Endothelial cell of umbilical vein (primary cell): ENCODE results near the gene PAPPA2. TPM values are rescaled to one million over a fixed set of nuclear protein-coding genes. Genes with fewer than 3 reads are reported as not detected.

Experiments used
- BruUV-seq: library from RNA; stranded (reverse); fragments of 400-500 nt; replicated peaks from 2 replicates; lab custom pipeline; 2021; lab: Mats Ljungman, UMichigan
- CTCF ChIA-PET: fragments of 300-600, 350-600 bp; sonication (Branson Sonifier 250); formaldehyde crosslinking; loops from one replicate; lab custom pipeline; 2021; ENCODE audit warnings: antibody characterized with exemption, inconsistent platforms; lab: Charles Lee
- POLR2A ChIA-PET: fragments of 300-600, 350-600 bp; sonication (Branson Sonifier 250); formaldehyde crosslinking; loops from one replicate; lab custom pipeline; 2021; ENCODE audit warnings: antibody characterized with exemption, inconsistent platforms; lab: Charles Lee
- DNase-seq: peaks from one replicate; pipeline ENCODE4 v3.0.0-alpha.2; 2011; ENCODE audit warnings: low read depth, low spot score
- FAIRE-seq: peaks from 2 replicates; lab custom pipeline; 2011; peaks lifted over from hg19 to GRCh38; lab: Jason Lieb, UNC
- H2AFZ ChIP-seq: 2 replicates; pipeline ENCODE4 v1.6.0; 2012; ENCODE audit warnings: low read depth, low read length, control low read depth, inconsistent platforms
- H3K27ac ChIP-seq: 2 replicates; pipeline ENCODE4 v1.5.1; 2011; ENCODE audit warnings: low read depth, mild to moderate bottlenecking, control low read depth, low read length, moderate library complexity; ENCODE audit not compliant: insufficient read depth
- H3K27me3 ChIP-seq, 2 experiments: 2 replicates each; pipeline versions ENCODE4 v1.6.0 to v1.6.1; 2011; ENCODE audit warnings: low read length in 2 of 2, mixed read lengths in 1 of 2; ENCODE audit not compliant: control insufficient read depth in 2 of 2, insufficient read depth in 2 of 2
- H3K36me3 ChIP-seq, 2 experiments: 2 replicates in 1 of 2; 3 replicates in 1 of 2; pipeline ENCODE4 v1.5.1; 2011; ENCODE audit warnings: low read length in 2 of 2, mild to moderate bottlenecking in 1 of 2, moderate library complexity in 1 of 2; ENCODE audit not compliant: control insufficient read depth in 2 of 2, insufficient read depth in 2 of 2; ENCODE audit errors: extremely low read depth in 1 of 2
- H3K4me1 ChIP-seq: 3 replicates; pipeline ENCODE4 v1.5.1; 2011; ENCODE audit warnings: mild to moderate bottlenecking, low read length; ENCODE audit not compliant: control insufficient read depth, insufficient read depth; ENCODE audit errors: extremely low read depth
- H3K4me2 ChIP-seq: 2 replicates; pipeline ENCODE4 v1.6.1; 2011; ENCODE audit warnings: low read length, control low read depth, mixed read lengths; ENCODE audit not compliant: insufficient read depth
- H3K4me3 ChIP-seq, 3 experiments: fragments of 200-600 bp in 1 of 3; sonication (generic), shearing (Covaris generic) in 1 of 3; replicated peaks in 1 of 3; 2 replicates each; pipeline ENCODE4 v1.5.1; 2011 to 2016; ENCODE audit warnings: control low read depth in 3 of 3, low read length in 3 of 3, mild to moderate bottlenecking in 2 of 3, inconsistent platforms in 1 of 3, low read depth in 1 of 3, moderate library complexity in 1 of 3; ENCODE audit not compliant: insufficient read depth in 1 of 3
- H3K79me2 ChIP-seq: 2 replicates; pipeline ENCODE4 v1.6.0; 2012; ENCODE audit warnings: low read length, inconsistent platforms; ENCODE audit not compliant: control insufficient read depth, insufficient read depth
- H3K9ac ChIP-seq: replicated peaks from 2 replicates; pipeline ENCODE3; 2011; ENCODE audit warnings: low read length, control low read depth; ENCODE audit not compliant: insufficient read depth; ENCODE audit errors: extremely low read depth
- H3K9me1 ChIP-seq: replicated peaks from 3 replicates; pipeline ENCODE4 v1.6.0; 2011; ENCODE audit warnings: mild to moderate bottlenecking, low read length; ENCODE audit not compliant: control insufficient read depth, insufficient read depth; ENCODE audit errors: extremely low read depth
- H3K9me3 ChIP-seq: replicated peaks from 2 replicates; pipeline ENCODE4 v1.5.1; 2012; ENCODE audit warnings: low read length, inconsistent platforms; ENCODE audit not compliant: control insufficient read depth, insufficient read depth
- H4K20me1 ChIP-seq: replicated peaks from 2 replicates; pipeline ENCODE3; 2011; ENCODE audit warnings: mild to moderate bottlenecking, low read length; ENCODE audit not compliant: control insufficient read depth, insufficient read depth; ENCODE audit errors: extremely low read depth
- EZH2 ChIP-seq: IDR thresholded peaks from 2 replicates; pipeline ENCODE4 v1.6.1; 2012; ENCODE audit warnings: borderline replicate concordance, low read depth, mild to moderate bottlenecking, moderate library complexity, low read length, inconsistent platforms; ENCODE audit not compliant: severe bottlenecking
- FOS ChIP-seq: IDR thresholded peaks from 2 replicates; pipeline ENCODE4 v1.6.1; 2011; ENCODE audit warnings: mild to moderate bottlenecking, low read length, moderate library complexity, borderline replicate concordance; ENCODE audit not compliant: insufficient read depth
- JUN ChIP-seq: IDR thresholded peaks from 2 replicates; pipeline ENCODE4 v1.6.1; 2011; ENCODE audit warnings: borderline replicate concordance, low read depth; ENCODE audit not compliant: insufficient read length, insufficient read depth
- MYC ChIP-seq: IDR thresholded peaks from one replicate; pipeline ENCODE4 v1.6.1; 2011; ENCODE audit warnings: mild to moderate bottlenecking, low read depth, low read length
- POLR2A ChIP-seq: IDR thresholded peaks from 2 replicates; pipeline ENCODE4 v1.6.1; 2012; ENCODE audit warnings: low read depth, mild to moderate bottlenecking, control low read depth, low read length
- POLR2AphosphoS5 ChIP-seq: IDR thresholded peaks from 2 replicates; pipeline ENCODE4 v1.6.1; 2012; ENCODE audit warnings: low read depth, mild to moderate bottlenecking, control low read depth, low read length, moderate library complexity; ENCODE audit not compliant: insufficient read depth
- dilution Hi-C: fragments of 300-500 bp; cut with MboI; formaldehyde crosslinking; loops from one replicate; pipeline ENCODE4 v1.15.0; 2019; ENCODE audit warnings: low sequenced_read_pairs; ENCODE audit not compliant: extremely low pct_ligation_motif_present
- intact Hi-C: fragments of 100-400 bp; cut with micrococcal nuclease; formaldehyde crosslinking; loops from one replicate; pipeline ENCODE4 v1.10.0; 2022
- polyA plus RNA-seq, 4 experiments: library from polyadenylated mRNA; depleted of rRNA in 3 of 4; stranded (reverse) in 3 of 4; unstranded in 1 of 4; fragments of >200 nt; gene quantifications; 2 replicates each; pipeline versions ENCODE4 v1.2.1 to v1.2.3, GENCODE V29; 2011 to 2012; ENCODE audit warnings: missing spikeins in 1 of 4
- total RNA-seq: library from RNA; stranded (reverse); gene quantifications from 2 replicates; pipeline ENCODE4 v1.2.3, GENCODE V29; 2021
- TF ChIP-seq, protein P1 (sequence below): IDR thresholded peaks from 2 replicates; pipeline ENCODE4 v1.6.1; 2011; ENCODE audit not compliant: insufficient read depth, insufficient read length
- TF ChIP-seq, protein P2 (sequence below), 2 donors: IDR thresholded peaks; 1 replicate in 1 of 2; 2 replicates in 1 of 2; pipeline ENCODE4 v1.5.1; 2011; ENCODE audit warnings: low read length in 2 of 2, mild to moderate bottlenecking in 2 of 2, moderate library complexity in 2 of 2, control low read depth in 1 of 2, inconsistent platforms in 1 of 2, low read depth in 1 of 2; ENCODE audit not compliant: insufficient read depth in 1 of 2; ENCODE audit errors: extremely low read depth in 1 of 2

Gene PAPPA2
- total and polyA plus RNA-seq, 2 donors (not counting 3 experiments of a cell fraction or from before 2014, with no cell fraction given) = not detected

DNA sequence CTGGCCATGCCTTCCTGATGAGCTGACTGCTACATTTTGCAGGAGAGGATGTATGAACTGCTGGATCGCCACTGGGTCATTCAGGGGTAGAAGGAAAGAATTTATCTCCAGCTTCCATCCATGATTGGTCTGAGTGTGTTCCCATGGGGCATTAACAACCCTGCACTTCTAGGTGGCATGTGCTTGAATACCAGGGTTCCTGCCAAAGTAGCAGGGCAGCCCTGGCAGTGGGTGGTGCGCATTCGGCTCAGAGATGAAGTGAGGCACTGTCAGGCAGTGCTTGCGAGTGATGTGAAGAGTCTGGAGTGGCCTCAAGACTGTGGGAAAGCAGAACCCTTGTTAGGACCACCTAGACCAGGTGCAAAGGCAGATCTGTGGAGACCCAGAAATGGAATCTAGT is 406.6 kb downstream of the PAPPA2 start:
- no peak overlapping the region for H3K9ac ChIP-seq
- H3K36me3 ChIP-seq = no peaks in the 10 kb centered on the region
- no peaks in the 10 kb centered on the region for H3K79me2 ChIP-seq
- ChIA-PET CTCF (no interaction called here), POLR2A (no interaction called here)
- no peaks in the 10 kb centered on the region for H3K27me3 ChIP-seq
- no peak overlapping the region for H3K4me3 ChIP-seq
- intact Hi-C loops = no loop called here
- H3K4me2 ChIP-seq = no peak overlapping the region
- DNase-seq (no peak), FAIRE-seq (no peak)
- BruUV-seq = no TSS peak
- H4K20me1 ChIP-seq = no peaks in the 10 kb centered on the region
- TF ChIP-seq MYC = no peak
- TF ChIP-seq FOS = no peak
- no peak for TF ChIP-seq JUN
- no peak for TF ChIP-seq EZH2
- no peak for TF ChIP-seq POLR2AphosphoS5
- TF ChIP-seq POLR2A = no peak
- TF ChIP-seq, protein P1, sequence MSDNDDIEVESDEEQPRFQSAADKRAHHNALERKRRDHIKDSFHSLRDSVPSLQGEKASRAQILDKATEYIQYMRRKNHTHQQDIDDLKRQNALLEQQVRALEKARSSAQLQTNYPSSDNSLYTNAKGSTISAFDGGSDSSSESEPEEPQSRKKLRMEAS = no peak
- TF ChIP-seq, protein P2, sequence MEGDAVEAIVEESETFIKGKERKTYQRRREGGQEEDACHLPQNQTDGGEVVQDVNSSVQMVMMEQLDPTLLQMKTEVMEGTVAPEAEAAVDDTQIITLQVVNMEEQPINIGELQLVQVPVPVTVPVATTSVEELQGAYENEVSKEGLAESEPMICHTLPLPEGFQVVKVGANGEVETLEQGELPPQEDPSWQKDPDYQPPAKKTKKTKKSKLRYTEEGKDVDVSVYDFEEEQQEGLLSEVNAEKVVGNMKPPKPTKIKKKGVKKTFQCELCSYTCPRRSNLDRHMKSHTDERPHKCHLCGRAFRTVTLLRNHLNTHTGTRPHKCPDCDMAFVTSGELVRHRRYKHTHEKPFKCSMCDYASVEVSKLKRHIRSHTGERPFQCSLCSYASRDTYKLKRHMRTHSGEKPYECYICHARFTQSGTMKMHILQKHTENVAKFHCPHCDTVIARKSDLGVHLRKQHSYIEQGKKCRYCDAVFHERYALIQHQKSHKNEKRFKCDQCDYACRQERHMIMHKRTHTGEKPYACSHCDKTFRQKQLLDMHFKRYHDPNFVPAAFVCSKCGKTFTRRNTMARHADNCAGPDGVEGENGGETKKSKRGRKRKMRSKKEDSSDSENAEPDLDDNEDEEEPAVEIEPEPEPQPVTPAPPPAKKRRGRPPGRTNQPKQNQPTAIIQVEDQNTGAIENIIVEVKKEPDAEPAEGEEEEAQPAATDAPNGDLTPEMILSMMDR (IDR thresholded peaks at IDR 0.05; ENCODE audit: extremely low read depth in 1 of 2, insufficient read depth in 1 of 2, low read depth in 1 of 2, low read length in 2 of 2) = no peak
- no peak overlapping the region for H2AFZ ChIP-seq
- H3K9me3 ChIP-seq = no peaks in the 10 kb centered on the region
- H3K27ac ChIP-seq = no peak overlapping the region
- H3K4me1 ChIP-seq = no peaks in the 10 kb centered on the region
- dilution Hi-C loops = no loop called here
- no peaks in the 10 kb centered on the region for H3K9me1 ChIP-seq
